Measurements from ENCODE around the gene HOXD10. TPM values are rescaled to one million over a fixed set of nuclear protein-coding genes. Genes with fewer than 3 reads are reported as not detected.

HOXD10 gene
- total and polyA plus RNA-seq, 9 of the 15 experiments (the other 6 are each of a cell fraction or from before 2014, with no cell fraction given), result not detected

DNA sequence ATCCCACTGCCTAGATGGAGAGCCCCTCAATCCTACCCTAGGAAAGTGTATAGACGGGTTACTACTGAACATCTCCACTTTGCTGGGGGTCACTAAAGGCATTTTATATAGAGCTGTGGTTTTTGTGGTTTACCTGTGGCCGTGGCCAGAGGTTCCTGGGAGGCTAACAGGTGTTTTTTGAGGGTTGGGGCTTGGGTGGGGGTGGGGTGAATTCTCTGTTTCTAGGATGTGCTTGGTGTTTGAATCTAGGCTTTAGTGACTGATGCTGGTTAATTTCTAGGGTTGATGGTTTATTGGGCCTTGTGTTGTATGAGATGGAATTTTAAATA is 20.6 kb downstream of the HOXD10 start:
- no peak for FAIRE-seq
- no peak for ATAC-seq
- no peaks in the 10 kb centered on the region for H4K20me1 ChIP-seq (replicated peaks; ENCODE audit: control insufficient read depth, insufficient read depth, low read length)
- no peak for DNase-seq (ENCODE audit: extremely low read depth in 1 of 4, low spot score in 3 of 4)
- H3K79me2 ChIP-seq (ENCODE audit: control insufficient read depth, insufficient read depth, low read length), result no peaks in the 10 kb centered on the region
- H3K4me3 ChIP-seq, result no peak overlapping the region
- POLR2A ChIA-PET, result no interaction called here
- H3K36me3 ChIP-seq (ENCODE audit: control insufficient read depth, insufficient read depth, low read length), result no peaks in the 10 kb centered on the region
- in situ Hi-C loops (cut with MboI) (loop anchor here (25.0 kb wide), 2 partner anchors 675 to 1625 kb away; no protein-coding TSS in a partner anchor), intact Hi-C loops (cut with micrococcal nuclease) (no loop called here)
- H3K9me1 ChIP-seq (ENCODE audit: control insufficient read depth, insufficient read depth, low read length), result no peaks in the 10 kb centered on the region
- H3K27ac ChIP-seq (ENCODE audit: extremely low read depth, low read depth, low read length), result no peak overlapping the region
- H3K27me3 ChIP-seq (ENCODE audit: control insufficient read depth in 2 of 2, insufficient read depth in 2 of 2, low read length in 2 of 2), result peaks cover 36 to 63% of the 10 kb centered on the region in 2 experiments; a peak in 4 of 5 replicates
- no peaks in the 10 kb centered on the region; the same call in 1 of the 2 replicates for H3K9me3 ChIP-seq (replicated peaks; ENCODE audit: control insufficient read depth, insufficient read depth, low read depth, low read length)
- H2AFZ ChIP-seq (ENCODE audit: low read depth, low read length), result no peak overlapping the region
- WGBS (ENCODE audit: insufficient coverage, low coverage, missing lambda C conversion rate), result 3% methylated on average over 2 of the region's 2 CpGs
- no peak overlapping the region for H3K4me2 ChIP-seq (ENCODE audit: insufficient read depth, low read length)
- TF ChIP-seq NBN (IDR thresholded peaks at IDR 0.05; ENCODE audit: low read depth) (no peak), TEAD2 (tag; IDR thresholded peaks at IDR 0.05) (no peak), ZNF347 (CRISPR knock-in tag; IDR thresholded peaks at IDR 0.05; ENCODE audit: low read depth) (no peak), STAT6 (CRISPR knock-in tag; IDR thresholded peaks at IDR 0.05) (no peak), KDM1A (IDR thresholded peaks at IDR 0.05) (no peak), ZBTB7A (IDR thresholded peaks at IDR 0.05; ENCODE audit: borderline replicate concordance, control insufficient read depth, low read depth, low read length) (no peak), DIDO1 (tag; IDR thresholded peaks at IDR 0.05; ENCODE audit: low read depth) (no peak), FOXA1 (IDR thresholded peaks at IDR 0.05; ENCODE audit: borderline replicate concordance) (no peak)
- BruUV-seq (replicated peaks), result no TSS peak
- no peak overlapping the region for H3K9ac ChIP-seq (ENCODE audit: insufficient read depth in 1 of 2, low read depth in 2 of 2, low read length in 2 of 2)
- CTCF ChIA-PET (ENCODE audit: low intra/inter-chr PET ratio), result interaction anchor here (1.2 kb wide), 1 partner anchor 417 kb away, joined by 3 read pairs; no protein-coding TSS in a partner anchor
- H3K4me1 ChIP-seq (replicated peaks in 1 of 2; ENCODE audit: control insufficient read depth in 2 of 2, insufficient read depth in 2 of 2, low read length in 2 of 2), result peaks cover 0 to 15% of the 10 kb centered on the region in 2 experiments; a peak in 2 of 5 replicates
